Bronchial epithelial cell (primary cell): ENCODE results near the gene KRT33B. TPM values are rescaled to one million over a fixed set of nuclear protein-coding genes. Genes with fewer than 3 reads are reported as not detected.
"Not testable (repeated sequence)": the region's sequence is repeated elsewhere in the genome, so short reads cannot be mapped to it uniquely, and the experiment has no call there.

Source experiments
- DNase-seq: peaks from one replicate; pipeline ENCODE4 v3.0.0-alpha.2; 2010; ENCODE audit warnings: low read depth
- FAIRE-seq: peaks from 2 replicates; lab custom pipeline; 2011; peaks lifted over from hg19 to GRCh38; lab: Jason Lieb, UNC
- H3K27me3 ChIP-seq: 2 replicates; pipeline ENCODE4 v1.5.1; 2011; ENCODE audit warnings: low read length; ENCODE audit not compliant: control insufficient read depth, insufficient read depth
- H3K36me3 ChIP-seq: 2 replicates; pipeline ENCODE4 v1.5.1; 2011; ENCODE audit warnings: low read length; ENCODE audit not compliant: control insufficient read depth, insufficient read depth
- H3K4me3 ChIP-seq: 2 replicates; pipeline ENCODE4 v1.5.1; 2011; ENCODE audit warnings: mild to moderate bottlenecking, low read depth, low read length, control low read depth
- total RNA-seq: library from RNA; depleted of rRNA; stranded (reverse); fragments of >200 nt; gene quantifications from 2 replicates; pipeline ENCODE4 v1.2.1, GENCODE V29; 2014
- TF ChIP-seq, protein P1 (sequence below): IDR thresholded peaks from 2 replicates; pipeline ENCODE4 v1.5.1; 2011; ENCODE audit warnings: mild to moderate bottlenecking, moderate library complexity, low read length, control low read depth, inconsistent platforms; ENCODE audit not compliant: insufficient read depth, severe bottlenecking

Gene KRT33B
- total RNA-seq, 1 donor from 2014 or later: 0.79 TPM

DNA sequence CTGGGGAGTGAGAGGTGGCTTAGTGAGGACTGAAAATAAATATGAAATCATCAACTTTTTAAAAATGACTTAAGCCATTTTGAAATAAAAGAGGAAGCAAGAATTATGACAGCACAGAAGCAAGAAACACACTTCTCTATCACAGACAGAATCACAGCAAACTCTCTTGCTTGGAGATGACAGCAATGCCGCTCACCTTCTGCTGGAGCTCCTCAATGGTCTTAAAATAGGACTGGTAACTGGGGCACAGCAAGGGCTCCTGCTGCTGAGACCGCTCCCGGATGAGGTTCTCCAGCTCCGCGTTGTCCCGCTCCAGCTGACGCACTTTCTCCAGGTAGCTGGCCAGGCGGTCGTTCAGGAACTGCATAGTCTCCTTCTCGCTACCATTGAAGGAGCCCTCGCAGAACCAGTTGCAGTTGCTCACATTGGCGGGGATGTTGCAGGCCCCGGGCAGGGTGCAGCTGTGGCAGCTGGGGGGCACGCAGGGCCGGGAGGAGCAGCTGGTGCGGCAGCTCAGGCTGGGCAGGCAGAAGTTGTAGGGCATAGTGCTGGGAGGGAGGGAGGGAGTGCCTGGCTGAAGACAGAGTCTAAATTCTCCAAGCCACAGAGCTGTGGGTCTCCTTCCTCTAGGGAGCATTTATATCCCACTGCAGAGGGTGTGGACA, 27.5 kb upstream of the KRT33B start, which contains the start of gene KRT31:
TSS of gene KRT31 (minus strand) at position 613 of the 665 bp plus-strand sequence. CDS start at position 544, 69 bp downstream.
- Histone ChIP-seq H3K36me3 (no peaks in the 10 kb centered on the region), H3K4me3 (no peak within 1 kb of the TSS), H3K27me3 (no peaks in the 10 kb centered on the region)
- TF ChIP-seq, protein P1, sequence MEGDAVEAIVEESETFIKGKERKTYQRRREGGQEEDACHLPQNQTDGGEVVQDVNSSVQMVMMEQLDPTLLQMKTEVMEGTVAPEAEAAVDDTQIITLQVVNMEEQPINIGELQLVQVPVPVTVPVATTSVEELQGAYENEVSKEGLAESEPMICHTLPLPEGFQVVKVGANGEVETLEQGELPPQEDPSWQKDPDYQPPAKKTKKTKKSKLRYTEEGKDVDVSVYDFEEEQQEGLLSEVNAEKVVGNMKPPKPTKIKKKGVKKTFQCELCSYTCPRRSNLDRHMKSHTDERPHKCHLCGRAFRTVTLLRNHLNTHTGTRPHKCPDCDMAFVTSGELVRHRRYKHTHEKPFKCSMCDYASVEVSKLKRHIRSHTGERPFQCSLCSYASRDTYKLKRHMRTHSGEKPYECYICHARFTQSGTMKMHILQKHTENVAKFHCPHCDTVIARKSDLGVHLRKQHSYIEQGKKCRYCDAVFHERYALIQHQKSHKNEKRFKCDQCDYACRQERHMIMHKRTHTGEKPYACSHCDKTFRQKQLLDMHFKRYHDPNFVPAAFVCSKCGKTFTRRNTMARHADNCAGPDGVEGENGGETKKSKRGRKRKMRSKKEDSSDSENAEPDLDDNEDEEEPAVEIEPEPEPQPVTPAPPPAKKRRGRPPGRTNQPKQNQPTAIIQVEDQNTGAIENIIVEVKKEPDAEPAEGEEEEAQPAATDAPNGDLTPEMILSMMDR: no peak
- DNase-seq (no peak), FAIRE-seq (no peak)

DNA sequence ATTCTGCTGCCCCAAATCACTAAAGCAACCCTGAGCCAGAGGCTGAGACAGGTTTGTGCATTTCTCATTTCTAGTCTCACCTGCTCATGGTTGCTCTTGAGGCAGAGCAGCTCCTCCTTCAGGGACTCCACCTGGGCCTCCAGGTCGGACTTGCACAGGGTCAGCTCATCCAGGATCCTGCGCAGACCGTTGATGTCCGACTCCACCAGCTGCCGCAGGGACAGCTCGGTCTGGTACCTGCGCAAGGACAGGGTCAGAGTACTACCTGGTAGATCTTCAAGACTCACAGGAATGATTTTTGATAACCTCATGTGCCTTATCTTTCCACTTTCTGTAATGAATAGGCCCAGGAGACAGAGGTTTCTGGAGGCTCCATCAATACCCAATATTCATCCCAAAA, 26.7 kb upstream of the KRT33B start:
- no peak for FAIRE-seq
- no peaks in the 10 kb centered on the region for H3K27me3 ChIP-seq
- H3K36me3 ChIP-seq: no peaks in the 10 kb centered on the region
- TF ChIP-seq, protein P1: no peak
- H3K4me3 ChIP-seq: no peak overlapping the region
- DNase-seq: no peak

- Histone ChIP-seq H3K4me3 (no peak overlapping the region), H3K36me3 (no peaks in the 10 kb centered on the region), H3K27me3 (no peaks in the 10 kb centered on the region)
- FAIRE-seq (no peak), DNase-seq (no peak)
- TF ChIP-seq, protein P1: no peak
Measured at GRCh38 chr17:41395611-41396010, 26.0 kb upstream of the KRT33B start.

DNA sequence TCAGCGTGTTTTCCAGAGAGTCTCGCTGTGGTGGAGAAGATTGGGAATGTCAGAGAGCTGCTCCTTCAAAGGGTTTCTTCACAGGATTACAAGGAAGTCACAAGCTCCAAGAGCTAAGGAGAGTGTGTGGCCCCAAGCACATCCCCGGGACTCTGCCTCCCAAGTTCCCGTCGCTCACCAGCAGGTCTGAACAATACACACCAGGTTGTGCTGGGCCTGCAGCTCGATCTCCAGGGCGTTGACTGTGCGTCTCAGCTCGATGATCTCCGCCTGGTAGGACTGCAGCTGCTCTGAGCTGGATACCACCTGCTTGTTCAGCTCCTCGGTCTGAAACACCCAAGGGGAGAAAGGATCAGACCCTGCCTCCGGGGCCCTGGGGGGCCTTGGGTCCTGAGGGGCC, 25.4 kb upstream of the KRT33B start:
- not testable (repeated sequence) for H3K27me3 ChIP-seq, H3K36me3 ChIP-seq, H3K4me3 ChIP-seq, FAIRE-seq, DNase-seq

DNA sequence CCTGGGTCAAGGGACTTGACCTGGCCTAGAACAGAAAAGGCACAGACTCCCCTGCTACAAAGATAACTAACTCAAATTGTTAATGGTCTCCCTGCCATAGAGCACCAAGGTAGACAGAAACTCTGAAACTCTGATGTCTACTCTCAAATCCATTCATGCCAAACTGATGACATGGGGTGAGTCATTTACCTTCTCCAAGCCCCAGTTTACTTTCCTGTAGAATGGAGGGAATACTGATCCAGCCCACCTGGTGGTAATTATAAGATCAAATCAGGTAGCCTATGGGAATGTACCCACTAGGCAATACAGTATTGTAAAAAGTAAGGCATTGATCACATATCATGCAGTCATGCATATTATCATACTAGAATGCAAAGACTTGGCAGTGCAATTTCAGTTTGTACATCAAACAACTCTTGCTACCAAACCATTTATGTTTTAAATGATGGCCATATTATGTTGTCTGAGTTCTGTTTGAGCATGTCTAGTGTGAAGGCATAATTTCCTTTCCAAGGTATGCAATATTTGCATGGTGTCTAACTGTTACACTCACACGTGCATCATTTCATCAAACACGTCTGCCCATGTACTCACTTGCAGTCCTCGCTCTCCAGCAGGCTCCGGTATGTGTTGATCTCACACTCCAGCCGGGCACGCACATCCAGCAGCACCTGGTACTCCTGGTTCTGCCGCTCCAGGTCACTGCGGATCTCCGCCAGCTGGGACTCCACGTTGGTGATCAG, 24.8 kb upstream of the KRT33B start:
- DNase-seq (peak; percentile 99), FAIRE-seq (peak; percentile 99)
- TF ChIP-seq, protein P1: no peak
- H3K36me3 ChIP-seq: no peaks in the 10 kb centered on the region
- H3K27me3 ChIP-seq: no peaks in the 10 kb centered on the region
- H3K4me3 ChIP-seq: no peak overlapping the region

GRCh38 chr17:41393826-41394225, 24.2 kb upstream of the KRT33B start:
- DNase-seq (no peak), FAIRE-seq (no peak)
- Histone ChIP-seq H3K4me3 (no peak overlapping the region), H3K36me3 (no peaks in the 10 kb centered on the region), H3K27me3 (no peaks in the 10 kb centered on the region)
- TF ChIP-seq, protein P1: no peak
